K562 (cell line): Measurements from ENCODE around the gene IL1RAPL2. TPM values are rescaled to one million over a fixed set of nuclear protein-coding genes. Genes with fewer than 3 reads are reported as not detected.

Source experiments
- ATAC-seq: fragments of 200-7000 bp; cut with Tn5 transposase; 3 replicates; pipeline ENCODE4 v1.9.1; 2020; ENCODE audit warnings: moderate library complexity
- BruUV-seq: library from RNA; stranded (reverse); fragments of 400-500 nt; replicated peaks from 2 replicates; lab custom pipeline; 2021; lab: Mats Ljungman, UMichigan
- CTCF ChIA-PET: fragments of 300-600 bp; formaldehyde crosslinking; extraction: SDS; loops from one replicate; lab custom pipeline; 2021; ENCODE audit warnings: low intra/inter-chr PET ratio; lab: Yijun Ruan, JAX
- POLR2A ChIA-PET: fragments of 300-600, 350-650 bp; sonication (Branson Sonifier 250); formaldehyde crosslinking; extraction: SDS; loops from one replicate; lab custom pipeline; 2021; ENCODE audit warnings: antibody characterized with exemption, inconsistent platforms; lab: Yijun Ruan, JAX
- DNase-seq, 4 experiments: peaks; one replicate each; pipeline versions ENCODE4 v3.0.0 to v3.0.0-alpha.2; 2011 to 2018; ENCODE audit warnings: low spot score in 3 of 4, mixed read lengths in 3 of 4; ENCODE audit errors: extremely low read depth in 1 of 4
- FAIRE-seq: peaks from 2 replicates; lab custom pipeline; 2011; peaks lifted over from hg19 to GRCh38; lab: Jason Lieb, UNC
- H2AFZ ChIP-seq: 2 replicates; pipeline ENCODE4 v1.6.0; 2011; ENCODE audit warnings: low read depth, low read length, control low read depth, inconsistent platforms
- H3K27ac ChIP-seq: fragments of 200-600 bp; 3 replicates; pipeline ENCODE4 v1.8.0; 2011; ENCODE audit warnings: low read depth, mild to moderate bottlenecking, control low read depth, inconsistent platforms, low read length, moderate library complexity, mixed read lengths; ENCODE audit errors: extremely low read depth
- H3K27me3 ChIP-seq, 2 experiments: fragments of 300-600 bp in 1 of 2; 2 replicates in 1 of 2; 3 replicates in 1 of 2; pipeline versions ENCODE4 v1.6.0 to v1.8.0; 2011; ENCODE audit warnings: inconsistent platforms in 2 of 2, low read length in 2 of 2, mild to moderate bottlenecking in 1 of 2, mixed read lengths in 1 of 2, moderate library complexity in 1 of 2; ENCODE audit not compliant: control insufficient read depth in 2 of 2, insufficient read depth in 2 of 2
- H3K36me3 ChIP-seq: fragments of 300-600 bp; 3 replicates; pipeline ENCODE4 v1.8.0; 2011; ENCODE audit warnings: mild to moderate bottlenecking, low read length, inconsistent platforms; ENCODE audit not compliant: control insufficient read depth, insufficient read depth
- H3K4me1 ChIP-seq, 2 experiments: fragments of 200-600 bp in 1 of 2; replicated peaks in 1 of 2; 2 replicates in 1 of 2; 3 replicates in 1 of 2; pipeline versions ENCODE4 v1.5.1 to v1.8.0; 2011; ENCODE audit warnings: inconsistent platforms in 2 of 2, low read length in 2 of 2, mild to moderate bottlenecking in 1 of 2, mixed read lengths in 1 of 2, moderate library complexity in 1 of 2; ENCODE audit not compliant: control insufficient read depth in 2 of 2, insufficient read depth in 2 of 2
- H3K4me2 ChIP-seq: 2 replicates; pipeline ENCODE4 v1.6.1; 2011; ENCODE audit warnings: low read length, control low read depth, inconsistent platforms, mixed read lengths; ENCODE audit not compliant: insufficient read depth
- H3K4me3 ChIP-seq: fragments of 200-600 bp; sonication (generic), shearing (Covaris generic); 2 replicates; pipeline ENCODE4 v1.5.1; 2016; ENCODE audit warnings: control low read depth, inconsistent platforms
- H3K79me2 ChIP-seq: fragments of 200-600 bp; 3 replicates; pipeline ENCODE4 v1.8.0; 2011; ENCODE audit warnings: low read length, inconsistent platforms; ENCODE audit not compliant: control insufficient read depth, insufficient read depth
- H3K9ac ChIP-seq, 2 experiments: 2 replicates each; pipeline versions ENCODE4 v1.6.0 to v1.6.1; 2011; ENCODE audit warnings: low read depth in 2 of 2, low read length in 2 of 2, control low read depth in 1 of 2, inconsistent platforms in 1 of 2, mild to moderate bottlenecking in 1 of 2, mixed read lengths in 1 of 2; ENCODE audit not compliant: insufficient read depth in 1 of 2
- H3K9me1 ChIP-seq: one replicate; pipeline ENCODE4 v1.6.0; 2011; ENCODE audit warnings: inconsistent platforms, mild to moderate bottlenecking, low read length, moderate library complexity; ENCODE audit not compliant: control insufficient read depth, insufficient read depth
- H3K9me3 ChIP-seq: replicated peaks from 2 replicates; pipeline ENCODE4 v1.5.1; 2011; ENCODE audit warnings: low read depth, low read length, inconsistent platforms; ENCODE audit not compliant: control insufficient read depth, insufficient read depth
- H4K20me1 ChIP-seq: replicated peaks from 2 replicates; pipeline ENCODE4 v1.6.1; 2011; ENCODE audit warnings: low read length, inconsistent platforms, mixed read lengths; ENCODE audit not compliant: control insufficient read depth, insufficient read depth
- ARID1B ChIP-seq: fragments of 450-650 bp; IDR thresholded peaks from 2 replicates; pipeline ENCODE4 v1.6.1; 2016; ENCODE audit warnings: antibody characterized with exemption, mild to moderate bottlenecking, inconsistent platforms
- BACH1 ChIP-seq: fragments of 200-800 bp; sonication (Bioruptor generic); IDR thresholded peaks from 2 replicates; pipeline ENCODE4 v1.6.1; 2016; ENCODE audit warnings: missing genetic modification characterization, missing compliant biosample characterization
- ELF4 ChIP-seq: fragments of 450-650 bp; formaldehyde crosslinking; IDR thresholded peaks from 2 replicates; pipeline ENCODE4 v1.4.0; 2022; ENCODE audit warnings: missing genetic modification characterization
- GATAD2B ChIP-seq: fragments of 450-650 bp; IDR thresholded peaks from 2 replicates; pipeline ENCODE4 v1.6.1; 2017; ENCODE audit warnings: mild to moderate bottlenecking, borderline replicate concordance
- HLTF ChIP-seq: fragments of 450-650 bp; IDR thresholded peaks from 2 replicates; pipeline ENCODE4 v1.6.1; 2016
- MAFF ChIP-seq: IDR thresholded peaks from 2 replicates; pipeline ENCODE4 v1.6.1; 2012; ENCODE audit warnings: low read length, improper control_type of control experiment
- NR1H2 ChIP-seq: sonication (generic); formaldehyde crosslinking; IDR thresholded peaks from 2 replicates; pipeline ENCODE4 v1.4.0; 2020; ENCODE audit warnings: mild to moderate bottlenecking, missing genetic modification reagents
- POU5F1 ChIP-seq: fragments of 150-350 bp; IDR thresholded peaks from 2 replicates; pipeline ENCODE4 v1.6.1; 2014; ENCODE audit warnings: borderline replicate concordance, low read length, low read depth, mild to moderate bottlenecking; ENCODE audit not compliant: partially characterized antibody
- SPI1 ChIP-seq: IDR thresholded peaks from 2 replicates; pipeline ENCODE4 v1.6.1; 2011; ENCODE audit warnings: low read depth, low read length, control low read depth, borderline replicate concordance
- WGBS: fragments of 100-300 bp; shearing (Covaris generic); methylation state at CpG from one replicate; pipeline ENCODE4 v1.1.6; 2016; ENCODE audit warnings: low coverage, mixed read lengths; ENCODE audit not compliant: insufficient coverage; ENCODE audit errors: missing lambda C conversion rate; 5-methylcytosine and 5-hydroxymethylcytosine counted together
- in situ Hi-C: fragments of 300-500 bp; cut with MboI; formaldehyde crosslinking; loops from 4 replicates; pipeline ENCODE4 v1.15.0; 2018; ENCODE audit warnings: inconsistent platforms, mixed read lengths
- intact Hi-C: fragments of 100-400 bp; cut with micrococcal nuclease; formaldehyde crosslinking; loops from 2 replicates; pipeline ENCODE4 v1.14.2; 2022
- polyA plus RNA-seq, 8 experiments: library from polyadenylated mRNA; depleted of rRNA in 4 of 8; stranded (reverse) in 5 of 8; unstranded in 3 of 8; fragments of >200 nt; fragmentation: Nextera tagmentation in 2 of 8; fragmentation: Illumina TruSeq in 1 of 8; extraction: Ambion mirVana in 2 of 8; extraction: Trizol in 1 of 8; gene quantifications; 2 replicates each; pipeline versions ENCODE4 v1.2.1 to v1.2.3, GENCODE V29; 2011 to 2014; ENCODE audit warnings: inconsistent platforms in 1 of 8, missing spikeins in 1 of 8
- total RNA-seq, 7 experiments: library from RNA; depleted of rRNA in 6 of 7; stranded (reverse); fragments of >200 nt in 6 of 7; fragmentation: Illumina TruSeq in 2 of 7; extraction: Trizol in 2 of 7; gene quantifications; 2 replicates each; pipeline versions ENCODE4 v1.2.1 to v1.2.3, GENCODE V29; 2011 to 2021; ENCODE audit warnings: low replicate concordance in 1 of 7
- TF ChIP-seq, protein P1 (sequence below): IDR thresholded peaks from 3 replicates; pipeline ENCODE4 v1.6.1; 2011; ENCODE audit warnings: borderline replicate concordance, mild to moderate bottlenecking; ENCODE audit not compliant: insufficient read length, insufficient read depth
- TF ChIP-seq, protein P2 (sequence below): fragments of 250-450 bp; sonication (Bioruptor Pico); IDR thresholded peaks from 2 replicates; pipeline ENCODE4 v1.4.0; 2020; ENCODE audit warnings: mild to moderate bottlenecking, moderate library complexity
- TF ChIP-seq, protein P3 (sequence below): fragments of 450-650 bp; conservative IDR thresholded peaks from 2 replicates; pipeline ENCODE4 v1.6.1; 2016; ENCODE audit warnings: missing genetic modification characterization, low read depth, mild to moderate bottlenecking, control low read depth, missing compliant biosample characterization
- TF ChIP-seq, protein P4 (sequence below): sonication (generic); formaldehyde crosslinking; IDR thresholded peaks from 2 replicates; pipeline ENCODE4 v1.8.0; 2022; ENCODE audit warnings: mild to moderate bottlenecking, missing genetic modification reagents

Gene IL1RAPL2
- total and polyA plus RNA-seq, 9 of the 15 experiments (the other 6 are each of a cell fraction or from before 2014, with no cell fraction given) = not detected

DNA sequence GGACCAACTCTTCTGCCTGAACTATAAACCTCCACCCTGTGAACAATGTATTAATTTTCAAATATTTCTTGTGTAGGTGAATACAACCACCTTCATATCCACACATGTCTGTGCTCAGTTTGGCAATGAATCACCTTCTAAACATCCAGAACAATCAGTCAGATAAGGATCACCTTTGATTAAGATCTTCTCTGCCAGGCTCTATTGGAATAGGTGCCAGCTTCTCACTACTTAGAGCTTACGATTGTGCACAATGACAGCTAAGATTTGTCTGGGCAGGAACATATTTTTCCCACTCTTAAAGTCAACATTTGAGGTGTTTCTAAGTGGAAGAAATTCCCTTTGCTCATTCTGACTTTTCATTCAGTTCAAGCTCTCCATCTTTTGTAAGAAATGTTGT is 237.2 kb downstream of the IL1RAPL2 start:
- Histone ChIP-seq H3K9ac (no peak overlapping the region), H3K36me3 (no peaks in the 10 kb centered on the region), H3K4me3 (no peak overlapping the region), H3K9me3 (no peaks in the 10 kb centered on the region), H3K4me2 (no peak overlapping the region), H3K4me1 (no peaks in the 10 kb centered on the region), H3K9me1 (no peaks in the 10 kb centered on the region), H4K20me1 (no peaks in the 10 kb centered on the region), H3K79me2 (no peaks in the 10 kb centered on the region), H3K27ac (no peak overlapping the region), H3K27me3 (no peaks in the 10 kb centered on the region), H2AFZ (no peak overlapping the region)
- POLR2A ChIA-PET = no interaction called here
- FAIRE-seq = no peak
- intact Hi-C loops (no loop called here), in situ Hi-C loops (no loop called here)
- CTCF ChIA-PET = no interaction called here
- no peak for DNase-seq
- ATAC-seq = no peak
- BruUV-seq = no TSS peak
- WGBS = 0% methylated on average over 1 of the region's 1 CpG
- TF ChIP-seq POU5F1 (no peak), NR1H2 (no peak), MAFF (no peak), SPI1 (no peak), ARID1B (no peak), GATAD2B (no peak), BACH1 (tag) (no peak), ELF4 (CRISPR knock-in tag) (no peak), HLTF (no peak)
- TF ChIP-seq, protein P1, sequence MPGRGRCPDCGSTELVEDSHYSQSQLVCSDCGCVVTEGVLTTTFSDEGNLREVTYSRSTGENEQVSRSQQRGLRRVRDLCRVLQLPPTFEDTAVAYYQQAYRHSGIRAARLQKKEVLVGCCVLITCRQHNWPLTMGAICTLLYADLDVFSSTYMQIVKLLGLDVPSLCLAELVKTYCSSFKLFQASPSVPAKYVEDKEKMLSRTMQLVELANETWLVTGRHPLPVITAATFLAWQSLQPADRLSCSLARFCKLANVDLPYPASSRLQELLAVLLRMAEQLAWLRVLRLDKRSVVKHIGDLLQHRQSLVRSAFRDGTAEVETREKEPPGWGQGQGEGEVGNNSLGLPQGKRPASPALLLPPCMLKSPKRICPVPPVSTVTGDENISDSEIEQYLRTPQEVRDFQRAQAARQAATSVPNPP = no peak
- TF ChIP-seq, protein P2, sequence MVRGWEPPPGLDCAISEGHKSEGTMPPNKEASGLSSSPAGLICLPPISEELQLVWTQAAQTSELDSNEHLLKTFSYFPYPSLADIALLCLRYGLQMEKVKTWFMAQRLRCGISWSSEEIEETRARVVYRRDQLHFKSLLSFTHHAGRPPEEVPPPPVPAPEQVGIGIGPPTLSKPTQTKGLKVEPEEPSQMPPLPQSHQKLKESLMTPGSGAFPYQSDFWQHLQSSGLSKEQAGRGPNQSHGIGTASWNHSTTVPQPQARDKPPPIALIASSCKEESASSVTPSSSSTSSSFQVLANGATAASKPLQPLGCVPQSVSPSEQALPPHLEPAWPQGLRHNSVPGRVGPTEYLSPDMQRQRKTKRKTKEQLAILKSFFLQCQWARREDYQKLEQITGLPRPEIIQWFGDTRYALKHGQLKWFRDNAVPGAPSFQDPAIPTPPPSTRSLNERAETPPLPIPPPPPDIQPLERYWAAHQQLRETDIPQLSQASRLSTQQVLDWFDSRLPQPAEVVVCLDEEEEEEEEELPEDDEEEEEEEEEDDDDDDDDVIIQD (CRISPR knock-in tag) = no peak
- TF ChIP-seq, protein P3, sequence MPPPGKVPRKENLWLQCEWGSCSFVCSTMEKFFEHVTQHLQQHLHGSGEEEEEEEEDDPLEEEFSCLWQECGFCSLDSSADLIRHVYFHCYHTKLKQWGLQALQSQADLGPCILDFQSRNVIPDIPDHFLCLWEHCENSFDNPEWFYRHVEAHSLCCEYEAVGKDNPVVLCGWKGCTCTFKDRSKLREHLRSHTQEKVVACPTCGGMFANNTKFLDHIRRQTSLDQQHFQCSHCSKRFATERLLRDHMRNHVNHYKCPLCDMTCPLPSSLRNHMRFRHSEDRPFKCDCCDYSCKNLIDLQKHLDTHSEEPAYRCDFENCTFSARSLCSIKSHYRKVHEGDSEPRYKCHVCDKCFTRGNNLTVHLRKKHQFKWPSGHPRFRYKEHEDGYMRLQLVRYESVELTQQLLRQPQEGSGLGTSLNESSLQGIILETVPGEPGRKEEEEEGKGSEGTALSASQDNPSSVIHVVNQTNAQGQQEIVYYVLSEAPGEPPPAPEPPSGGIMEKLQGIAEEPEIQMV (tag) = no peak
- TF ChIP-seq, protein P4, sequence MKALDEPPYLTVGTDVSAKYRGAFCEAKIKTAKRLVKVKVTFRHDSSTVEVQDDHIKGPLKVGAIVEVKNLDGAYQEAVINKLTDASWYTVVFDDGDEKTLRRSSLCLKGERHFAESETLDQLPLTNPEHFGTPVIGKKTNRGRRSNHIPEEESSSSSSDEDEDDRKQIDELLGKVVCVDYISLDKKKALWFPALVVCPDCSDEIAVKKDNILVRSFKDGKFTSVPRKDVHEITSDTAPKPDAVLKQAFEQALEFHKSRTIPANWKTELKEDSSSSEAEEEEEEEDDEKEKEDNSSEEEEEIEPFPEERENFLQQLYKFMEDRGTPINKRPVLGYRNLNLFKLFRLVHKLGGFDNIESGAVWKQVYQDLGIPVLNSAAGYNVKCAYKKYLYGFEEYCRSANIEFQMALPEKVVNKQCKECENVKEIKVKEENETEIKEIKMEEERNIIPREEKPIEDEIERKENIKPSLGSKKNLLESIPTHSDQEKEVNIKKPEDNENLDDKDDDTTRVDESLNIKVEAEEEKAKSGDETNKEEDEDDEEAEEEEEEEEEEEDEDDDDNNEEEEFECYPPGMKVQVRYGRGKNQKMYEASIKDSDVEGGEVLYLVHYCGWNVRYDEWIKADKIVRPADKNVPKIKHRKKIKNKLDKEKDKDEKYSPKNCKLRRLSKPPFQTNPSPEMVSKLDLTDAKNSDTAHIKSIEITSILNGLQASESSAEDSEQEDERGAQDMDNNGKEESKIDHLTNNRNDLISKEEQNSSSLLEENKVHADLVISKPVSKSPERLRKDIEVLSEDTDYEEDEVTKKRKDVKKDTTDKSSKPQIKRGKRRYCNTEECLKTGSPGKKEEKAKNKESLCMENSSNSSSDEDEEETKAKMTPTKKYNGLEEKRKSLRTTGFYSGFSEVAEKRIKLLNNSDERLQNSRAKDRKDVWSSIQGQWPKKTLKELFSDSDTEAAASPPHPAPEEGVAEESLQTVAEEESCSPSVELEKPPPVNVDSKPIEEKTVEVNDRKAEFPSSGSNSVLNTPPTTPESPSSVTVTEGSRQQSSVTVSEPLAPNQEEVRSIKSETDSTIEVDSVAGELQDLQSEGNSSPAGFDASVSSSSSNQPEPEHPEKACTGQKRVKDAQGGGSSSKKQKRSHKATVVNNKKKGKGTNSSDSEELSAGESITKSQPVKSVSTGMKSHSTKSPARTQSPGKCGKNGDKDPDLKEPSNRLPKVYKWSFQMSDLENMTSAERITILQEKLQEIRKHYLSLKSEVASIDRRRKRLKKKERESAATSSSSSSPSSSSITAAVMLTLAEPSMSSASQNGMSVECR (CRISPR knock-in tag) = no peak
